Right ventricle myocardium inferior (tissue), 1 donor: ENCODE results near the gene WDR90. TPM values are rescaled to one million over a fixed set of nuclear protein-coding genes. Genes with fewer than 3 reads are reported as not detected.

ENCODE experiments used
- ATAC-seq: fragments of 200-7000 bp; cut with Tn5 transposase; one replicate; pipeline ENCODE4 v1.9.1; 2020; ENCODE audit warnings: mild to moderate bottlenecking, moderate library complexity
- DNase-seq: peaks from one replicate; pipeline ENCODE4 v3.0.0; 2021; ENCODE audit errors: missing footprints
- intact Hi-C: fragments of 100-400 bp; cut with DNase I; formaldehyde crosslinking; loops from one replicate; pipeline ENCODE4 v1.11.0; 2022
- total RNA-seq: library from RNA; stranded (reverse); fragmentation: NEBNext Ultra II Directional; extraction: Animal tissue kit (Norgen Biotek cat#: 25700); gene quantifications from one replicate; pipeline ENCODE4 v1.2.1, GENCODE V29; 2021
- donor health status: DM: no; HTN: yes; CAD: no; lungs with severe emphysema.

Gene WDR90
- total RNA-seq, 1 donor from 2014 or later: 7.7 TPM

DNA sequence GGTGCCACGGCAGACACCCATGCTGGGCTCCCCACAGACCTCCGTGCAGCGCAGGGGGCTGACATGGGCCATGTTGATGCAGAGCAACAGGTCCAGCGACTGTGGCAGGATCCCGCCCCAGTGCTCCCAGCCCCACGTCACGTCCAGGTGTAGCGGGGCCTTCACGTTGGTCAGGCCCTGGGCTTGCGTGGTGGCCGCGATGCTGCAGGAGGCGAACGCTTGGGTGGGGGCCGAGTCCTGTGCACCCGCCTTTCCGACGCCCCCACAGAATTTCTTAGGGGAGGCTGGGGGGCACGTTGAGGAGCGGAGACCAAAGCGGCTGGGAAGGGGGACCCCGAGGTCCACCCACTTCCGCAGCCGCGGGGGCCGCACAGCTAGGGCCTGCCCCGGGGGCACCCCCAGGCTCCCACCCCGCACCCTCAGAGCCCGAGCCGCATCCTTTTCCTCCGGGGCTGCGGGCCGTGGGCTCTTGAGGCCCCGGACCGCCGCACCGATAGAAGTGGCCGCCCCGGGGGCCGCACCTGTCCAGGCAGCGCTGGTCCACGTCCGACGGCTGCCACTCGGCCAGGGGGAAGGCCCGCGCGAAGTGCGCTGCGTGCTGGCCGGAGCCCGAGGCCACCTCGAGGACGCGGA lies 13.5 kb upstream of the WDR90 start:
- DNase-seq (no peak), ATAC-seq (no peak)

DNA sequence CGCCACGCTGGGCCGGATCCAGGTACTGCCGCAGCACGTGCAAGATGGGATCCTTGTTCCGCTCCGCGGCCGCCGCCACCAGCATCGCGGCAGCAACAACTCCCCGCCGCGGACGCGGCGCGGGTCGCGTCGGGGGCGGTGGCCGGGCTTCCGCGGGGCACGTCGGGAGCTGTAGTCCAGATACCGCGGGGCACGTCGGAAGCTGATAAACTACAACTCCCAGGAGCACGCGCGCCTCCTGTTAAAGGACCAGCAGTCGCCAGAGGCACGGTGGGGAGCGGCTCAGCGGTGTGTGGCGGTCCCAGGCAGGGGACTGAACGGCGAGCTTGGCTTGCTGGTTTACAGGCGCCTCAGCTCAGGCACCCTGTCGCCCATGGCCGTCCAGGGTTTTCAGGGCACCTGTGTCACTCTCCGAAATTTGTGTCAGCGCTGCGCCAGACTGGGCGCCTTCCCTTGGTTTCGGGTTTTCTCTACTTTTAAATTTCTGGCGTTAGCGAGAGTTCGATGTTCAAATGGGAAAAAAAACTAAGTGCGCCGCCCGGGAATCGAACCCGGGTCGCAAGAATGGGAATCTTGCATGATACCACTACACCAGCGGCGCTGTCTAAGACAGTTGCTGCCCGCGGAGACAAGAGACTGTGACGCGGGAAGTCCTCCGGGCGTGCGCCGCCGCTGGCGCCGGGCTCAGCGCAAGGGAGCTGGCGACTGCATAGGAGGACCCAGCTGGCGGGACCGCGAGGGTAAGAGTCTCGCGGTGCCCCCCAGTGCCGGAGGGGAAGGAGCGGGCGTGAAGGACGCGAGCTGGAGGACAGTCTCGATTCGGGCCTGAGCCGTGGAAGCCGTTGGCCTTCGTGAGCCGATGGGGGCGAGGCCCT lies 12.7 kb upstream of the WDR90 start, which contains the start of gene METTL26:
Gene METTL26 (minus strand): TSS at position 100 of the 875 bp plus-strand sequence. CDS start 15 bp downstream, at position 85.
- ATAC-seq: peak; percentile 91
- intact Hi-C loops: loop anchor here (2.0 kb wide), 1 partner anchor 48 kb away; no protein-coding TSS in a partner anchor
- peak; percentile 99 for DNase-seq

More for the DNA sequence above, 13.5 kb upstream of the WDR90 start:
- intact Hi-C loops: loop anchor here (2.0 kb wide), 1 partner anchor 47 kb away; no protein-coding TSS in a partner anchor

DNA sequence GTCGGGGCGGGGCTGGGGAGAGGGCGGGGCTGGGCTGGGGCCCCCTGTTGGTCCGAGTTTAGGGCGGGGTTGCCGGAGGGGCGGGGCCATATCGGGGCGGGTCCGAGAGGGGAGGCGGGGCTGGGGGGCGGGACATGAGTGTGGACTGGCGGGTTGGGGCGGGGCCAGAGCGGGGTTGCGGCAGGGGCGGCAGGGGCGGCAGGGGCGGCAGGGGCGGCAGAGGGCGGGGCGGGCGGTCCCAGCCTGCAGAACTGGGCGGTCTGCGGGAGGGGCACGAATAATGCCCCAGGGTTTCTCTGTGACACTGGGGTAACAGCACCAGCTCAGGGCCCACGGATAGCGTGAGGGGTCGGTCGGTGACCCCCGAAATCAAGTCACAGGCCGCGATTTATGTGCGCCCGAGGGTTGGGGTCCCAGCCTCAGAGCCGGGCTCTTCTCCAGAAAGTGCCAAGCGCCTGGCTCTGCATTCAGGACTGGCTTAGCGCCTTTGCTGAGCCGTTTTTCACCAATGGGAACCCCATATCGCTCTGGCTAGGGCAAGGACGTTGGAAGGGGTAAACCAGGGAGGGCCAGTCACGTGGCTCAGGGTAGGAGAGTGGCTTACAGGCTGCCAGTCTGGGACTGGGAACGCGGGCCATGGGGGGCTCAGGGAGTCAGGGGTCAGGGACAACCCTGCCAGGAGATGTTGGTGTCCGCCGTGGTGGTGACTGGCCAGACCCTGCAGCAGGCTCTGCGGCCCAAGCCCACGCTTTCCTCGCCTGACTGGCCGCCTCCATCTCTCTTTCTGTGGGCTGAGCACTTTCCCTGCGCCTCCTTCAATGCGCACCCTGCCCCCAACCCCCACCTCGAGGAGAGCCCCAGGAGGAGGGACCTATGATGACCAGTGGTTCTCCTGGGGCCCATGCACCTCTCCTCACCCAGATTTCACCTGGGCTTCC lies 11.8 kb upstream of the WDR90 start:
- ATAC-seq: peak; percentile 82
- intact Hi-C loops: loop anchor here (2.0 kb wide), 1 partner anchor 49 kb away; no protein-coding TSS in a partner anchor
- DNase-seq: peak; percentile 94

- DNase-seq (no peak), ATAC-seq (no peak)
- intact Hi-C loops: no loop called here
Observed at GRCh38 chr16:638034-638543, 11.1 kb upstream of the WDR90 start.

GRCh38 chr16:638836-639235 lies 10.3 kb upstream of the WDR90 start:
- DNase-seq (no peak), ATAC-seq (no peak)
- intact Hi-C loops: no loop called here

- DNase-seq (no peak), ATAC-seq (no peak)
- intact Hi-C loops: no loop called here
Observed at GRCh38 chr16:640614-641013, 8.6 kb upstream of the WDR90 start.

DNA sequence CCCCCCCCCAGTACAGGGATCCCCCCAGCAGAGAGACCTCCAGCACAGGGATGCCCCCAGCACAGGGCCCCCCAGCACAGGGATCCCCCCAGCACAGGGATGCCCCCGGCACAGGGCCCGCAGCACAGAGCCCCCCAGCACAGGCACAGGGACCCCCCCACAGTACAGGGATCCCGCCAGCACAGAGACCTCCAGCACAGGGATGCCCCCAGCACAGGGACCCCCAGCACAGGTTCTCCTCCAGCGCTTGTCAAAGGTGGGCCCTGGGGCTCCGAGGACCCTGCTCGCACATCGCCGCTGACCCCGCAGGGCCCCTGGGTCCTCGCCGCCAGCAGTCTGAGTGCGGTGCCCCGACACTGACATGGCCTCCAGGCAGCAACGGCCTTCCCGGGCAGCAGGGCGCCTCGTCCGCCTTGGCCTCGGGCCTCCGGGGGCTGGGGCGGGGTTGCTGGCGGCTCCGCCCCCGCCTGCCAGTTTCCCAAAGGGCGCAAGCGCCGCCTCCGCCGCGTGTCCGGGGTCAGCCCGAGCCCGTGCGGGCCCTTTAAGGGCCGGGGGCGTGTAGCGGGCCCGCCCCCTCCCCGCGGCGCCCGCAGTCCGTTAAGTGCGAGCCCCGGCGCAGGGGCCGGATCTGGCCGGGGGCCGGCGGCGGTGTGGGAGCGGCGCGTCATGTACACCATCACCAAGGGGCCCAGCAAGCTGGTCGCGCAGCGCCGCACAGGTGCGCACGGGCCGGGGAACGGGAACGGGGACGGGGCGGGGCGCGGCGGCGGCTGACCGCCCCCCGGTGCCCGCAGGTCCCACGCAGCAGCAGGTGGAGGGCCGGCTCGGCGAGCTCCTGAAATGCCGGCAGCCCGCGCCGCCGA lies 7.6 kb upstream of the WDR90 start, which contains the start of gene MCRIP2:
Gene MCRIP2 (plus strand): TSS at position 503 of the 863 bp plus-strand sequence. CDS start 164 bp downstream, at position 667.
- intact Hi-C loops: no loop called here
- peak; percentile 93 for DNase-seq
- ATAC-seq: peak; percentile 69

- DNase-seq (no peak), ATAC-seq (peak; percentile 27)
- intact Hi-C loops: no loop called here
Observed at GRCh38 chr16:642189-643049, 6.7 kb upstream of the WDR90 start.

- ATAC-seq: no peak
- no peak for DNase-seq
- intact Hi-C loops: no loop called here
Observed at GRCh38 chr16:643050-643368, 6.2 kb upstream of the WDR90 start.

GRCh38 chr16:644556-644955 lies 4.6 kb upstream of the WDR90 start:
- ATAC-seq (no peak), DNase-seq (no peak)
- intact Hi-C loops: no loop called here

DNA sequence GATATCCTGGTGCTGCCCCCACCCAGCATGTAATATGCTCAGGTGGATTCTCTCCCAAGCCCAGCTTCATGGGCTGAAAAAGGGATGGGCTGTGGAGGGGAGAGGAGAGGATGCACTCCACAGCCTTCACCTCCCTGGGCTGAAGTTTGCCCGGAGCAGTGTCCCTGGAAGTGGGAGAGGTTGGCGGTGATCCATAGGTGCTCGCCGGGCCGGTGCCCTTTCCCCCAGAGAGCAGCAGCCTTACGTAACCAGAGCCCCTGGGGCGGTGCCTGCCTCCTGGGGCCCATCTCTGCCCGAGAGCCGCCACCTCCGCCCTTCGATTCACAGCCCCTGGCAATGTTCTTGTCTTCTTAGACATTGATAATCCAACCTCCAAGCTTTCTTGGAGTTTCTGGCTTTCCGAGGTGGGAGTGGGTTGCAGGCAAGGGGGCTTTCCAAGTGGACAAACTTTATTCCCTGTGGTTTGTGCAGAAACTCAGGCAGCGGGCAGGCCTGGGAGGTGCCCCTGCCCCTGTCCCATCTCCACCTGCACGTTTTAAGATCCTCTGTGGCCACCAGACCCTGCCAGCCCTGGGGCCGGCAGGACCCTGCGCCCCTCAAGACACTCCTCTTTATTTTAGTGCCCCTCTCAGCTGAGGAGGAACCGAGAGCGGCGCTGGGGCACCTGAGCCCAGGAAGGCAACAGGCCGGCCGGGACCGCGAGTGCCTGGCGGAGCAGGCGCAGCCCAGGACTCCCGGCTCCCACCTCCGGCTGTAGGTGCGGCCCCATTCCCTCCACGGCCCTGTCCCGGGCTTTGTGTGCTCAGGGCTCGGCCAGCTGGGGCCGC lies 3.1 kb upstream of the WDR90 start:
- DNase-seq (no peak), ATAC-seq (peak; percentile 36)
- intact Hi-C loops: no loop called here

DNA sequence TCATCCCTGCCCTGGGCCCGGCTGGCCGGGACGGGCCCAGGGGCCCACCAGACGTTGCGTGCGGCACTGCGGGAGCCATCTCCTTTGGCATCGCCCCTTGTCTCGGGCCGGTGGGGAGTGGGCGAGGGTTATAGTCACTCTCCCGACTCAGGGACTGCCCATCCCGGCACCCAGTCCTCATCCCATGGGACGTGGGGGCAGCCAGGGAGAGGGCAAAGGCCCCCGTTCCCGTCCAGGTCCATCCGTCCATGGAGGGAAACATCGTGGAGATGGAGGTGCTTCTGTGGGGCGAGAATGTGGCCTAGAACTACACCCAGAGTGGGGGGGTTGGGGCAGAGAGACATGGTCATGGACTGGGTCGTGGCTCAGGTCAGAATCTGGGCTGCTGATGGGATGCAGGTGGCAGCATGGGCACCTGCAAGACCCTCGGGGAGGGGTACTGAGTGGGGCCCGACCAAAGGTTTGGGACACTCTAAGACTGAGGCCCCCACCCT lies 2.4 kb upstream of the WDR90 start:
- ATAC-seq (no peak), DNase-seq (no peak)
- intact Hi-C loops: no loop called here

GRCh38 chr16:647173-647902 lies 1.8 kb upstream of the WDR90 start:
- ATAC-seq: no peak
- intact Hi-C loops: no loop called here
- no peak for DNase-seq

DNA sequence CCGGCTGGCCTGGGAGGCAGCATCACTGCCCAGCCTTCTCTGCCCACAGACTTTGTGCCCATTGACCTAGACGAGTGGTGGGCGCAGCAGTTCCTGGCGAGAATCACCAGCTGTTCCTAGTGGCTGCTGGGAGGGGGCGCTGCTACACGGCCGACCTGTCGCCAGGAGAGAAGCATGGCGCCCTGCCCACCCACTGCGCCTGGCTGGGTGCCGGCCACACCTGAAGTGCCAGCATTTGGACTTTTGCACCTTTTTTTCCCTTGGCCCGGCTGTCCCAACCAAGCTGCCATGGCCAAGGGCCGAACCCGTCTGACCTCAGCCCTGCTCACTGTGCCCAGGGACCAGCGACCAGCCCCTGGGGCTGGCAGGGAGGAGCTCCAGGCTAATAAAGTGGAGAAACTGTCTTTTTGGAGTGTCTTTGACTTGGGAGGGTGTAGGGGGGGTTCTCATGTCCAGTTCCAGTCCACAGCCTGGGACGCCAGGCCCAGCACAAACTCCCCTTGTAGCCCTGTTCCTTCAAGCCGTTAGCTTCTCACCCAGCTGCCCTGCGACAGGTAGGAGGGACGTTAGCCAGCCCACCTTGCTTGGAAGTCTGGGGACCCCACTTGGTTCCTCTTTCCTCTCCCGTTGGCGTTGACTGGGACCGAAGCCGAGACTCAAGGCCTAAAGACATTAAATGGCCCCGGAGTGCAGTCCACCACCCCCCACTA lies 939 bp upstream of the WDR90 start:
- intact Hi-C loops: no loop called here
- ATAC-seq: no peak
- no peak for DNase-seq

DNA sequence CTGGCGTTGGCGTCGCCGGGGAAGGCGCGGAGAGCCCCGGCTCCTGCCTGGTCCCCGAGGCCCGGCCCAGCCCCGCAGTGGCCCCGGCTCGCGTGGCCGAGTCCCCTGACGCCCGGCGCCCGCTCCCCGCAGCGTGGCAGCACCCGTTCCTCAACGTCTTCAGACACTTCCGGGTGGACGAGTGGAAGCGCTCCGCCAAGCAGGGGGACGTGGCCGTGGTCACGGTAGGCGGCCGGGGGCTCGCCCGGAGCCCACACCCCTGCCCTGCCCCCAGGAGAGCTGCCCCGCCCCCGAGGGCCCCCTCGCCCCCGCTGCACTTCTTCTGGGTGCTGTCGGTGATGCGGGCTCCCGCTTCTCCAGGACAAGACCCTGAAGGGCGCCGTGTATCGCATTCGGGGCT lies 466 bp downstream of the WDR90 start:
- DNase-seq (no peak), ATAC-seq (no peak)
- intact Hi-C loops: no loop called here
